ENCODE measurements around the gene CKMT2.

The CKMT2 gene

GRCh38 chr5:81209386-81209785 lies 23.7 kb upstream of the CKMT2 start:
- TF ChIP-seq POLR2AphosphoS5 (IDR thresholded peaks at IDR 0.05; ENCODE audit: borderline replicate concordance, low read depth, low read length) (no peak), EZH2 (IDR thresholded peaks at IDR 0.05) (no peak), FOXP2 (optimal IDR thresholded peaks at IDR 0.05; ENCODE audit: control extremely low read depth, extremely low read length, insufficient read depth) (no peak)
- Histone ChIP-seq H3K27ac (no peak overlapping the region), H3K36me3 (ENCODE audit: insufficient read depth, low read length) (no peaks in the 10 kb centered on the region), H3K9me3 (ENCODE audit: low read depth, low read length) (no peaks in the 10 kb centered on the region), H3K4me3 (no peak overlapping the region), H3K9ac (ENCODE audit: insufficient read length) (no peak overlapping the region)
- no peak for DNase-seq (ENCODE audit: low read depth, low spot score)

DNA sequence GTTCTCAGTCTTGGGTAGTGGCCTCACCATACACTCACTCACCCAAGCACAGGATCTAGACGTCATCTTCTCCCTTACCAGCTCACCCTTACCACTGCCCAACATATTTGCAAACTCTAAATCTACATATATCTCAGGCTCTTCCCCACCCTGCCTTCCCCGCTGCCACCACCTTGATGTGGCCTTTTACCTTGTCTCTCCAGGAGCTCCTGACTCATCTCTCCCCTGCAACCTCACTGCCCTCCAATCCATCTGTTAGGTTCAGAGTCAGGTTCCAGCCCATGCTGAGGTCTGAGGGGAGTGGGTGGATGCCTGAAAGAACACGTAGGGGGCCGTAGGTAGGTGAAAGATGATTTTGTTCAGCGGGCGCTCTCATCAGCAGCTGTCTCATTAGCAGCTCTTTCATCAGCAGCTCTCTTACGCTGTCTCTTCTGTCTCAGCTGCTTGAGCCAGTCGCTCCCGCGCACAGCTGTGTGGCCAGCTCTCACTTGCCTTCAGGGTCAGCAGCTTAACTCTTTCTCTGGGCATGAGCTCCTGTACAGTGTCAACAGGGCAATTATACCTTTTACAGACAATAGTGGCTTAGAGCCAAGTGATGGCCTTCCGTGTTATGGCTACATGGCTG lies 23.1 kb upstream of the CKMT2 start:
- Histone ChIP-seq H3K9me3 (ENCODE audit: low read depth, low read length) (no peaks in the 10 kb centered on the region), H3K27ac (no peak overlapping the region), H3K4me3 (no peak overlapping the region), H3K36me3 (ENCODE audit: insufficient read depth, low read length) (no peaks in the 10 kb centered on the region), H3K9ac (ENCODE audit: insufficient read length) (no peak overlapping the region)
- DNase-seq (ENCODE audit: low read depth, low spot score) = no peak
- TF ChIP-seq FOXP2 (optimal IDR thresholded peaks at IDR 0.05; ENCODE audit: control extremely low read depth, extremely low read length, insufficient read depth) (no peak), EZH2 (IDR thresholded peaks at IDR 0.05) (no peak), POLR2AphosphoS5 (IDR thresholded peaks at IDR 0.05; ENCODE audit: borderline replicate concordance, low read depth, low read length) (no peak)

DNA sequence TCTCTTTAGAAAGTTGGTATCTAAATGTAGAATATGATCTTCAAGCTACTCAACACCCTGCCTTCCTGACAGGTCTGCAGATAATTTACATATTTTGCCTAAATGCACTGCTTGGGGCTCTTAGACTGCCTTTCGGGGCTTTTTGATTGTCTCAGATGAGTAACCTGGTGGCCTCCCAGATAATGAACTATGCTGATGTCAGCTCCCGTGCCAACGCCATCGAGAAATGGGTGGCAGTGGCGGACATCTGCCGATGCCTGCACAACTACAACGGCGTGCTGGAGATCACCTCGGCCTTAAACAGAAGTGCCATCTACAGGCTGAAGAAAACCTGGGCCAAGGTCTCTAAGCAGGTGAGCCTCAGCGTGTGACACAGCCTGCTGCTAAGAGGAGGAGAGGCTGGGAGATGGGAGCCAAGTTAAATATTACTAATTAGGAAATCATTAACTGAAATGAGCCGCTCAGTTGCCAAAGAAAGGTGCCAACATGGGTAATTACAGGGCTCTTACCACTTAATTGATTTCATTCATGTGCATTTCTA lies 20.8 kb upstream of the CKMT2 start:
- no peak overlapping the region for H3K27ac ChIP-seq
- H3K4me3 ChIP-seq = no peak overlapping the region
- H3K9me3 ChIP-seq (ENCODE audit: low read depth, low read length) = no peaks in the 10 kb centered on the region
- TF ChIP-seq EZH2 (IDR thresholded peaks at IDR 0.05) = no peak
- no peak for TF ChIP-seq POLR2AphosphoS5 (IDR thresholded peaks at IDR 0.05; ENCODE audit: borderline replicate concordance, low read depth, low read length)
- no peaks in the 10 kb centered on the region for H3K36me3 ChIP-seq (ENCODE audit: insufficient read depth, low read length)
- DNase-seq (ENCODE audit: low read depth, low spot score) = no peak
- H3K9ac ChIP-seq (ENCODE audit: insufficient read length) = no peak overlapping the region

- Histone ChIP-seq H3K27ac (no peak overlapping the region), H3K9ac (ENCODE audit: insufficient read length) (no peak overlapping the region), H3K36me3 (ENCODE audit: insufficient read depth, low read length) (no peaks in the 10 kb centered on the region), H3K4me3 (no peak overlapping the region), H3K9me3 (ENCODE audit: low read depth, low read length) (no peaks in the 10 kb centered on the region)
- TF ChIP-seq POLR2AphosphoS5 (IDR thresholded peaks at IDR 0.05; ENCODE audit: borderline replicate concordance, low read depth, low read length) (no peak), EZH2 (IDR thresholded peaks at IDR 0.05) (no peak), FOXP2 (optimal IDR thresholded peaks at IDR 0.05; ENCODE audit: control extremely low read depth, extremely low read length, insufficient read depth) (no peak)
- no peak for DNase-seq (ENCODE audit: low read depth, low spot score)
Measured at GRCh38 chr5:81213070-81213469, 20.1 kb upstream of the CKMT2 start.

GRCh38 chr5:81214848-81215247 lies 18.3 kb upstream of the CKMT2 start:
- TF ChIP-seq POLR2AphosphoS5 (IDR thresholded peaks at IDR 0.05; ENCODE audit: borderline replicate concordance, low read depth, low read length) = no peak
- TF ChIP-seq EZH2 (IDR thresholded peaks at IDR 0.05) = no peak
- no peak for TF ChIP-seq FOXP2 (optimal IDR thresholded peaks at IDR 0.05; ENCODE audit: control extremely low read depth, extremely low read length, insufficient read depth)
- Histone ChIP-seq H3K4me3 (no peak overlapping the region), H3K36me3 (ENCODE audit: insufficient read depth, low read length) (no peaks in the 10 kb centered on the region), H3K9ac (ENCODE audit: insufficient read length) (no peak overlapping the region), H3K9me3 (ENCODE audit: low read depth, low read length) (no peaks in the 10 kb centered on the region), H3K27ac (no peak overlapping the region)
- no peak for DNase-seq (ENCODE audit: low read depth, low spot score)

DNA sequence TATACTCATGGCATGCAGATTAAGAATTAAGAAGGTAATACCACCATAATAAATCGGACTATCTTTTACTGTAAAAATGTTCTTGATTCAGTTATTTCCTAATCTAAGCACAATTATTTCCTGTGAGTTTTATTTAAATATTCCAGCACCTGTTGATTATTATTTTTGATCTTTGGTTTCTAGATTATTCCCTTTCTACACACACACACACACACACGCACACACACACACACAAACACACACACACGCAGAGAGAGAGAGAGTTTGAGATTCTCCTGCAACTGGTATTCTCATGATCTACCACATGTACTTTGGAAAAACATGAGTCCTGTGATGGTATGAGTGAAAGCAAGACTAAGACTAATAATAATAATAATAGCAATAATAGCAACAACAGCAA lies 17.0 kb upstream of the CKMT2 start:
- DNase-seq (ENCODE audit: low read depth, low spot score) = no peak
- TF ChIP-seq EZH2 (IDR thresholded peaks at IDR 0.05) (no peak), FOXP2 (optimal IDR thresholded peaks at IDR 0.05; ENCODE audit: control extremely low read depth, extremely low read length, insufficient read depth) (no peak), POLR2AphosphoS5 (IDR thresholded peaks at IDR 0.05; ENCODE audit: borderline replicate concordance, low read depth, low read length) (no peak)
- no peak overlapping the region for H3K9ac ChIP-seq (ENCODE audit: insufficient read length)
- H3K27ac ChIP-seq = no peak overlapping the region
- no peaks in the 10 kb centered on the region for H3K36me3 ChIP-seq (ENCODE audit: insufficient read depth, low read length)
- no peak overlapping the region for H3K4me3 ChIP-seq
- no peaks in the 10 kb centered on the region for H3K9me3 ChIP-seq (ENCODE audit: low read depth, low read length)

DNA sequence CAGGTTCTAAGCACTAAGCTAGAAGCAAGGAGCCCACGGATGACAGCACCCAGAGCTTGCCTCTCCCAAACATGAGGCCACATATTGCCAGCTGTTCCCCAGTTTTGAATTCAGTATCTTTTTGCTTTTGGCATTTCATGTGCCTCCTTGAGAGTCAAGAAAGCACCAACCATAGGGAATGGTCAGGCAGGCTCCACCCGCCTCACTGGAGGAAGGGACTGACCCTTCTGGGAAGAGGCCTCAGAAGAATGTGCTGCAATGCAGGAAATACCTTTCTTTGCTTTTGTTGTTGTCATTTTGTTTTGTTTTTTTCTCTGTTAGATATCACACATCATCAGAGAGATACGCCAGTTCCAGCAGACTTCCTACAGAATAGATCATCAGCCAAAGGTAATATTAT lies 13.7 kb upstream of the CKMT2 start:
- TF ChIP-seq FOXP2 (optimal IDR thresholded peaks at IDR 0.05; ENCODE audit: control extremely low read depth, extremely low read length, insufficient read depth) (no peak), POLR2AphosphoS5 (IDR thresholded peaks at IDR 0.05; ENCODE audit: borderline replicate concordance, low read depth, low read length) (no peak), EZH2 (IDR thresholded peaks at IDR 0.05) (no peak)
- no peaks in the 10 kb centered on the region for H3K9me3 ChIP-seq (ENCODE audit: low read depth, low read length)
- no peak overlapping the region for H3K9ac ChIP-seq (ENCODE audit: insufficient read length)
- no peak overlapping the region for H3K4me3 ChIP-seq
- DNase-seq (ENCODE audit: low read depth, low spot score) = no peak
- no peaks in the 10 kb centered on the region for H3K36me3 ChIP-seq (ENCODE audit: insufficient read depth, low read length)
- no peak overlapping the region for H3K27ac ChIP-seq

DNA sequence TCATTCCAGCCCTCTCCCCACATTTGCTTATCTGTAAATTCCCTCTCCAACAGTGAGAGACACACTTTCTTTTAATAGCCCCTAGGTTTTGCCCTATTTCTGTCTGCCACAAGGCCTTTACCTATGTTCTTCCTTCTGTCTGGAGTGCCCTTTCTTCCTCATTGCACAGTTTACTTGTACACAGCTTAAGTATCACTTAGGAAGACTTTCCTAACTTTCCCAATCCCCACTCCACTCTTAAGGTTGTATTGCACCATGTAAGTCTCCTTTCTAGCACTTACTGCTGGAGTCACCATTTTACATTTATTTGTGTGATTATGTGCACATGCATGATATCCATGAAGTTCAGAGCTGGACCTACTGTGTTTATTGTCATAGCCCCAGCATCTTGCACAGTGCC lies 10.8 kb upstream of the CKMT2 start:
- Histone ChIP-seq H3K36me3 (ENCODE audit: insufficient read depth, low read length) (no peaks in the 10 kb centered on the region), H3K27ac (no peak overlapping the region), H3K9me3 (ENCODE audit: low read depth, low read length) (no peaks in the 10 kb centered on the region), H3K4me3 (no peak overlapping the region), H3K9ac (ENCODE audit: insufficient read length) (no peak overlapping the region)
- TF ChIP-seq EZH2 (IDR thresholded peaks at IDR 0.05) = no peak
- TF ChIP-seq FOXP2 (optimal IDR thresholded peaks at IDR 0.05; ENCODE audit: control extremely low read depth, extremely low read length, insufficient read depth) = no peak
- TF ChIP-seq POLR2AphosphoS5 (IDR thresholded peaks at IDR 0.05; ENCODE audit: borderline replicate concordance, low read depth, low read length) = no peak
- DNase-seq (ENCODE audit: low read depth, low spot score) = no peak

DNA sequence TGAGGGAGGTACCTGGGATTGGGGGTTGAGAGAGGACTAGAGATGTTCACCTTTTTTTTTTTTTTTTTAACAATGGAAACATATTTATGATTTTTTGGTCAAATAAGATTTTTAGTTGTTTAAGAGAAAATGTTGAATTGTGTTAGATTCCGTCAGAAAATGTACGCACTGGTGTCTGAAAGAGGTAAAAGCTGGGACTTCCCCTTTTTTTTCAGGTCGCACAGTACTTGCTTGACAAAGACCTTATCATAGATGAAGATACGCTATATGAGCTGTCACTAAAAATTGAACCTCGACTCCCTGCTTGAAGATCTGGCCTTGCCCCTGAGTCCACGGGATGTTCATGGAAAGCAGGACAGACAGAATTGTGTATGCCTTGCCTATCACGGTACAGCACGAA lies 7.7 kb upstream of the CKMT2 start:
- H3K9me3 ChIP-seq (ENCODE audit: low read depth, low read length) = no peaks in the 10 kb centered on the region
- H3K27ac ChIP-seq = no peak overlapping the region
- no peak overlapping the region for H3K4me3 ChIP-seq
- no peak overlapping the region for H3K9ac ChIP-seq (ENCODE audit: insufficient read length)
- TF ChIP-seq FOXP2 (optimal IDR thresholded peaks at IDR 0.05; ENCODE audit: control extremely low read depth, extremely low read length, insufficient read depth) (no peak), EZH2 (IDR thresholded peaks at IDR 0.05) (no peak), POLR2AphosphoS5 (IDR thresholded peaks at IDR 0.05; ENCODE audit: borderline replicate concordance, low read depth, low read length) (no peak)
- no peak for DNase-seq (ENCODE audit: low read depth, low spot score)
- H3K36me3 ChIP-seq (ENCODE audit: insufficient read depth, low read length) = no peaks in the 10 kb centered on the region
